Hematopoietic multipotent progenitor cell treated with erythropoietin and hydrocortisone succinate and interleukin-3 and kit ligand, for 15 days (in vitro differentiated cells): ENCODE data around the gene CEP131.

Experiments used
- DNase-seq: peaks from one replicate; pipeline ENCODE4 v3.0.0-alpha.2; 2015; ENCODE audit warnings: low spot score

CEP131 gene

GRCh38 chr17:81222906-81223761 is at the start of gene CEP131:
TSS of gene CEP131 (minus strand) at chr17:81222965. CDS start at chr17:81220056, 2,909 bp downstream.
- DNase-seq, result peak; percentile 98

GRCh38 chr17:81271226-81271625 is 48.5 kb upstream of the CEP131 start:
- no peak for DNase-seq

- DNase-seq, result no peak
Measured at GRCh38 chr17:81270279-81270678, 47.5 kb upstream of the CEP131 start.

GRCh38 chr17:81267390-81268067 is 44.8 kb upstream of the CEP131 start:
- DNase-seq, result no peak

- DNase-seq, result no peak
Measured at GRCh38 chr17:81265576-81265975, 42.8 kb upstream of the CEP131 start.

- DNase-seq, result no peak
Measured at GRCh38 chr17:81264640-81265039, 41.9 kb upstream of the CEP131 start.

GRCh38 chr17:81263371-81264181 is 40.8 kb upstream of the CEP131 start:
- no peak for DNase-seq

GRCh38 chr17:81261582-81262336 is 39.0 kb upstream of the CEP131 start:
- no peak for DNase-seq

GRCh38 chr17:81261096-81261495 is 38.3 kb upstream of the CEP131 start:
- no peak for DNase-seq

- DNase-seq, result no peak
Measured at GRCh38 chr17:81260641-81261040, 37.9 kb upstream of the CEP131 start.

- DNase-seq, result no peak
Measured at GRCh38 chr17:81260171-81260570, 37.4 kb upstream of the CEP131 start.

GRCh38 chr17:81259058-81259605 is 36.4 kb upstream of the CEP131 start:
- DNase-seq, result no peak

GRCh38 chr17:81258292-81258691 is 35.5 kb upstream of the CEP131 start:
- no peak for DNase-seq

GRCh38 chr17:81257533-81257932 is 34.8 kb upstream of the CEP131 start:
- no peak for DNase-seq

- no peak for DNase-seq
Measured at GRCh38 chr17:81256616-81257015, 33.9 kb upstream of the CEP131 start.

GRCh38 chr17:81254955-81255717 is 32.4 kb upstream of the CEP131 start:
- DNase-seq, result no peak

GRCh38 chr17:81253358-81254131 is 30.8 kb upstream of the CEP131 start:
- DNase-seq, result peak; percentile 55

GRCh38 chr17:81252987-81253329 is 30.2 kb upstream of the CEP131 start:
- DNase-seq, result no peak

GRCh38 chr17:81252326-81252986 is 29.7 kb upstream of the CEP131 start:
- DNase-seq, result no peak
